ENCODE results near the gene TES.

- no peak for TF ChIP-seq SUZ12 (IDR thresholded peaks at IDR 0.05; ENCODE audit: extremely low read depth, insufficient read depth, insufficient read length)
- TF ChIP-seq YY1 (IDR thresholded peaks at IDR 0.05; ENCODE audit: insufficient read depth, insufficient read length), result no peak
- no peak for TF ChIP-seq ZNF274 (IDR thresholded peaks at IDR 0.05; ENCODE audit: low read depth, low read length)
These were observed 33.3 kb upstream of the TES start for GRCh38 chr7:116177009-116177408.

All from NT2/D1 (cell line).